ENCODE measurements around the gene NUP93. TPM values are rescaled to one million over a fixed set of nuclear protein-coding genes. Genes with fewer than 3 reads are reported as not detected.

NUP93 gene
- total RNA-seq, 1 donor from 2014 or later: 57.2 TPM

GRCh38 chr16:56874800-56875199 lies 144.9 kb downstream of the NUP93 start:
- no peaks in the 10 kb centered on the region for H3K4me1 ChIP-seq
- H3K9me3 ChIP-seq: no peaks in the 10 kb centered on the region
- no peaks in the 10 kb centered on the region for H3K27me3 ChIP-seq
- H3K27ac ChIP-seq: no peak overlapping the region
- H3K36me3 ChIP-seq: no peaks in the 10 kb centered on the region
- intact Hi-C loops (cut with DNase I): no loop called here
- ATAC-seq: no peak
- DNase-seq: no peak
- TF ChIP-seq CTCF (IDR thresholded peaks at IDR 0.05): no peak
- H3K4me3 ChIP-seq: no peak overlapping the region

GRCh38 chr16:56876048-56876447 lies 146.1 kb downstream of the NUP93 start:
- no peaks in the 10 kb centered on the region for H3K4me1 ChIP-seq
- ATAC-seq (no peak), DNase-seq (no peak)
- no peak for TF ChIP-seq CTCF (IDR thresholded peaks at IDR 0.05)
- no peaks in the 10 kb centered on the region for H3K27me3 ChIP-seq
- H3K4me3 ChIP-seq: no peak overlapping the region
- H3K27ac ChIP-seq: no peak overlapping the region
- H3K36me3 ChIP-seq: no peaks in the 10 kb centered on the region
- intact Hi-C loops (cut with DNase I): no loop called here
- H3K9me3 ChIP-seq: no peaks in the 10 kb centered on the region

- Histone ChIP-seq H3K4me3 (no peak overlapping the region), H3K27ac (no peak overlapping the region), H3K36me3 (no peaks in the 10 kb centered on the region), H3K4me1 (no peaks in the 10 kb centered on the region), H3K9me3 (no peaks in the 10 kb centered on the region), H3K27me3 (no peaks in the 10 kb centered on the region)
- intact Hi-C loops (cut with DNase I): no loop called here
- TF ChIP-seq CTCF (IDR thresholded peaks at IDR 0.05): no peak
- no peak for DNase-seq
- ATAC-seq: no peak
These were observed 147.7 kb downstream of the NUP93 start for GRCh38 chr16:56877486-56878182.

- no peak for TF ChIP-seq CTCF (IDR thresholded peaks at IDR 0.05)
- Histone ChIP-seq H3K36me3 (no peaks in the 10 kb centered on the region), H3K27me3 (no peaks in the 10 kb centered on the region), H3K4me3 (no peak overlapping the region), H3K4me1 (no peaks in the 10 kb centered on the region), H3K9me3 (no peaks in the 10 kb centered on the region), H3K27ac (no peak overlapping the region)
- intact Hi-C loops (cut with DNase I): no loop called here
- DNase-seq: no peak
- ATAC-seq: no peak
These were observed 148.4 kb downstream of the NUP93 start for GRCh38 chr16:56878282-56878854.

GRCh38 chr16:56879276-56879675 lies 149.3 kb downstream of the NUP93 start:
- Histone ChIP-seq H3K4me1 (no peaks in the 10 kb centered on the region), H3K36me3 (no peaks in the 10 kb centered on the region), H3K4me3 (no peak overlapping the region), H3K27me3 (no peaks in the 10 kb centered on the region), H3K9me3 (no peaks in the 10 kb centered on the region), H3K27ac (no peak overlapping the region)
- DNase-seq (no peak), ATAC-seq (no peak)
- TF ChIP-seq CTCF (IDR thresholded peaks at IDR 0.05): no peak
- intact Hi-C loops (cut with DNase I): no loop called here

Data from upper lobe of right lung (tissue), 1 donor.